HEK293 (cell line): Measurements from ENCODE around the gene ZNF688.

Experiments
- BCL11A ChIP-seq: fragments of 450-650 bp; formaldehyde crosslinking; IDR thresholded peaks from 2 replicates; pipeline ENCODE4 v1.5.1; 2016; ENCODE audit warnings: low read depth, missing biosample characterization, missing genetic modification characterization
- MYNN ChIP-seq: fragments of 450-650 bp; formaldehyde crosslinking; IDR thresholded peaks from 2 replicates; pipeline ENCODE4 v1.5.1; 2016; ENCODE audit warnings: missing biosample characterization, missing genetic modification characterization, borderline replicate concordance
- ZNF274 ChIP-seq, 2 experiments: fragments of 200-500 bp in 1 of 2; fragments of 450-650 bp in 1 of 2; sonication (Bioruptor generic) in 1 of 2; formaldehyde crosslinking in 1 of 2; IDR thresholded peaks; 2 replicates each; pipeline versions ENCODE4 v1.5.1 to v1.6.1; 2014 to 2016; ENCODE audit warnings: borderline replicate concordance in 1 of 2, inconsistent platforms in 1 of 2, low read length in 1 of 2, missing biosample characterization in 1 of 2, missing genetic modification characterization in 1 of 2
- ZNF488 ChIP-seq: fragments of 450-650 bp; formaldehyde crosslinking; IDR thresholded peaks from 2 replicates; pipeline ENCODE4 v1.5.1; 2016; ENCODE audit warnings: missing biosample characterization, missing genetic modification characterization
- ZNF843 ChIP-seq: fragments of 450-650 bp; formaldehyde crosslinking; IDR thresholded peaks from 2 replicates; pipeline ENCODE4 v1.5.1; 2016; ENCODE audit warnings: missing biosample characterization, missing genetic modification characterization
- TF ChIP-seq, protein P1 (sequence below): fragments of 450-650 bp; formaldehyde crosslinking; IDR thresholded peaks from 2 replicates; pipeline ENCODE4 v1.5.1; 2016; ENCODE audit warnings: missing biosample characterization, missing genetic modification characterization, low read depth
- TF ChIP-seq, protein P2 (sequence below): fragments of 450-650 bp; formaldehyde crosslinking; IDR thresholded peaks from 2 replicates; pipeline ENCODE4 v1.5.1; 2016; ENCODE audit warnings: missing biosample characterization, missing genetic modification characterization

- TF ChIP-seq ZNF274 (IDR thresholded peaks at IDR 0.05; ENCODE audit: low read length) (no peak), ZNF274 (tag by site-specific recombination; IDR thresholded peaks at IDR 0.05; ENCODE audit: borderline replicate concordance) (no peak), MYNN (tag by site-specific recombination) (no peak), BCL11A (no peak), ZNF843 (tag by site-specific recombination) (no peak), ZNF488 (tag by site-specific recombination) (no peak)
- TF ChIP-seq, protein P1, sequence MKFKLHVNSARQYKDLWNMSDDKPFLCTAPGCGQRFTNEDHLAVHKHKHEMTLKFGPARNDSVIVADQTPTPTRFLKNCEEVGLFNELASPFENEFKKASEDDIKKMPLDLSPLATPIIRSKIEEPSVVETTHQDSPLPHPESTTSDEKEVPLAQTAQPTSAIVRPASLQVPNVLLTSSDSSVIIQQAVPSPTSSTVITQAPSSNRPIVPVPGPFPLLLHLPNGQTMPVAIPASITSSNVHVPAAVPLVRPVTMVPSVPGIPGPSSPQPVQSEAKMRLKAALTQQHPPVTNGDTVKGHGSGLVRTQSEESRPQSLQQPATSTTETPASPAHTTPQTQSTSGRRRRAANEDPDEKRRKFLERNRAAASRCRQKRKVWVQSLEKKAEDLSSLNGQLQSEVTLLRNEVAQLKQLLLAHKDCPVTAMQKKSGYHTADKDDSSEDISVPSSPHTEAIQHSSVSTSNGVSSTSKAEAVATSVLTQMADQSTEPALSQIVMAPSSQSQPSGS (tag by site-specific recombination), result no peak
- TF ChIP-seq, protein P2, sequence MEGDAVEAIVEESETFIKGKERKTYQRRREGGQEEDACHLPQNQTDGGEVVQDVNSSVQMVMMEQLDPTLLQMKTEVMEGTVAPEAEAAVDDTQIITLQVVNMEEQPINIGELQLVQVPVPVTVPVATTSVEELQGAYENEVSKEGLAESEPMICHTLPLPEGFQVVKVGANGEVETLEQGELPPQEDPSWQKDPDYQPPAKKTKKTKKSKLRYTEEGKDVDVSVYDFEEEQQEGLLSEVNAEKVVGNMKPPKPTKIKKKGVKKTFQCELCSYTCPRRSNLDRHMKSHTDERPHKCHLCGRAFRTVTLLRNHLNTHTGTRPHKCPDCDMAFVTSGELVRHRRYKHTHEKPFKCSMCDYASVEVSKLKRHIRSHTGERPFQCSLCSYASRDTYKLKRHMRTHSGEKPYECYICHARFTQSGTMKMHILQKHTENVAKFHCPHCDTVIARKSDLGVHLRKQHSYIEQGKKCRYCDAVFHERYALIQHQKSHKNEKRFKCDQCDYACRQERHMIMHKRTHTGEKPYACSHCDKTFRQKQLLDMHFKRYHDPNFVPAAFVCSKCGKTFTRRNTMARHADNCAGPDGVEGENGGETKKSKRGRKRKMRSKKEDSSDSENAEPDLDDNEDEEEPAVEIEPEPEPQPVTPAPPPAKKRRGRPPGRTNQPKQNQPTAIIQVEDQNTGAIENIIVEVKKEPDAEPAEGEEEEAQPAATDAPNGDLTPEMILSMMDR (tag by site-specific recombination), result no peak
These were observed 4.1 kb downstream of the ZNF688 start for GRCh38 chr16:30567160-30567990.
